Loucy (cell line): ENCODE measurements around the gene GNAQ.

ENCODE experiments used
- CTCF ChIP-seq: fragments of 200-600 bp; sonication (generic); conservative IDR thresholded peaks from 2 replicates; pipeline ENCODE4 v1.5.1; 2014; ENCODE audit warnings: mild to moderate bottlenecking, antibody characterized with exemption, low read length
- EZH2phosphoT487 ChIP-seq: fragments of 200-600 bp; IDR thresholded peaks from 2 replicates; pipeline ENCODE4 v1.6.1; 2018; ENCODE audit warnings: antibody characterized with exemption, mild to moderate bottlenecking, moderate library complexity, borderline replicate concordance

GRCh38 chr9:77954013-77954665 is 77.5 kb downstream of the GNAQ start:
- TF ChIP-seq CTCF (no peak), EZH2phosphoT487 (no peak)
